ENCODE data around the gene SYCP2.

- TF ChIP-seq POLR2A (IDR thresholded peaks at IDR 0.05) (no peak), CTCF (IDR thresholded peaks at IDR 0.05) (no peak)
Observed at GRCh38 chr20:59884494-59884893, 48.9 kb downstream of the SYCP2 start.

Data from heart left ventricle (tissue), 13 donors.